Small intestine (tissue), 7 donors: Measurements from ENCODE around the gene GPT2. TPM values are rescaled to one million over a fixed set of nuclear protein-coding genes. Genes with fewer than 3 reads are reported as not detected.

Source experiments
- DNase-seq, 2 donors: peaks; one replicate each; pipeline versions ENCODE4 v3.0.0 to v3.0.0-alpha.2; 2013
- FAIRE-seq: peaks from 2 replicates; lab custom pipeline; 2012; peaks lifted over from hg19 to GRCh38; lab: Jason Lieb, UNC
- H3K27ac ChIP-seq, 3 donors: one replicate each; pipeline ENCODE4 v1.5.1; 2013; ENCODE audit warnings: low read length in 2 of 3, mild to moderate bottlenecking in 2 of 3, control low read depth in 1 of 3, inconsistent platforms in 1 of 3, low read depth in 1 of 3, moderate library complexity in 1 of 3
- H3K27me3 ChIP-seq, 3 donors: one replicate each; pipeline ENCODE4 v1.6.1; 2013; ENCODE audit warnings: low read length in 3 of 3, inconsistent platforms in 1 of 3; ENCODE audit not compliant: control insufficient read depth in 3 of 3, insufficient read depth in 3 of 3
- H3K36me3 ChIP-seq, 3 donors: one replicate each; pipeline ENCODE4 v1.6.1; 2013; ENCODE audit warnings: low read length in 3 of 3, inconsistent platforms in 1 of 3, low read depth in 1 of 3, mild to moderate bottlenecking in 1 of 3, moderate library complexity in 1 of 3; ENCODE audit not compliant: control insufficient read depth in 3 of 3, insufficient read depth in 2 of 3
- H3K4me1 ChIP-seq, 3 donors: one replicate each; pipeline ENCODE4 v1.6.1; 2013; ENCODE audit warnings: low read length in 2 of 3, inconsistent platforms in 1 of 3, low read depth in 1 of 3, mild to moderate bottlenecking in 1 of 3, moderate library complexity in 1 of 3; ENCODE audit not compliant: control insufficient read depth in 3 of 3, insufficient read depth in 2 of 3
- H3K4me3 ChIP-seq, 3 donors: one replicate each; pipeline ENCODE4 v1.5.1; 2013; ENCODE audit warnings: low read length in 3 of 3, control low read depth in 1 of 3, inconsistent platforms in 1 of 3, low read depth in 1 of 3, mild to moderate bottlenecking in 1 of 3, moderate library complexity in 1 of 3
- H3K9me3 ChIP-seq, 2 donors: one replicate each; pipeline ENCODE4 v1.6.1; 2013; ENCODE audit warnings: low read depth in 1 of 2, low read length in 1 of 2; ENCODE audit not compliant: control insufficient read depth in 2 of 2, insufficient read depth in 1 of 2
- WGBS, 3 donors: extraction: QIAGEN DNeasy Blood & Tissue Kit; methylation state at CpG; one replicate each; pipeline ENCODE4 v1.1.7; 2013; 5-methylcytosine and 5-hydroxymethylcytosine counted together
- polyA plus RNA-seq, 4 donors: library from polyadenylated mRNA; stranded (reverse) in 3 of 4; unstranded in 1 of 4; fragments of 200-250 nt in 3 of 4; fragments of 120-200 nt in 1 of 4; gene quantifications; one replicate each; pipeline versions ENCODE4 v1.2.1 to v1.2.3, GENCODE V29; 2013
- donor health status: healthy with polysubstance abuse.
- donor health status: control.
- donor health status: control.
- donor health status: Bipolar disorder and iron deficiency.
- donor health status: healthy.

The GPT2 gene
- polyA plus RNA-seq, 4 donors = 2.2 to 25.4 (median 7.4) TPM

GRCh38 chr16:46899443-46900143, 15.4 kb downstream of the GPT2 start:
- no peaks in the 10 kb centered on the region for H3K27me3 ChIP-seq
- DNase-seq (no peak), FAIRE-seq (no peak)
- no peak overlapping the region for H3K4me3 ChIP-seq
- H3K9me3 ChIP-seq = no peaks in the 10 kb centered on the region
- H3K4me1 ChIP-seq = no peaks in the 10 kb centered on the region
- WGBS, 3 donors = 91 to 97% (median 94%) methylated on average over 9 of the region's 9 CpGs
- H3K27ac ChIP-seq = no peak overlapping the region
- H3K36me3 ChIP-seq = no peaks in the 10 kb centered on the region

GRCh38 chr16:46900455-46901235, 16.5 kb downstream of the GPT2 start:
- WGBS, 3 donors = 79 to 86% (median 80%) methylated on average over 18 to 19 of the region's 19 CpGs
- FAIRE-seq (no peak), DNase-seq (no peak)
- Histone ChIP-seq H3K27ac (no peak overlapping the region), H3K4me1 (no peaks in the 10 kb centered on the region), H3K36me3 (no peaks in the 10 kb centered on the region), H3K9me3 (no peaks in the 10 kb centered on the region), H3K4me3 (no peak overlapping the region), H3K27me3 (no peaks in the 10 kb centered on the region)

DNA sequence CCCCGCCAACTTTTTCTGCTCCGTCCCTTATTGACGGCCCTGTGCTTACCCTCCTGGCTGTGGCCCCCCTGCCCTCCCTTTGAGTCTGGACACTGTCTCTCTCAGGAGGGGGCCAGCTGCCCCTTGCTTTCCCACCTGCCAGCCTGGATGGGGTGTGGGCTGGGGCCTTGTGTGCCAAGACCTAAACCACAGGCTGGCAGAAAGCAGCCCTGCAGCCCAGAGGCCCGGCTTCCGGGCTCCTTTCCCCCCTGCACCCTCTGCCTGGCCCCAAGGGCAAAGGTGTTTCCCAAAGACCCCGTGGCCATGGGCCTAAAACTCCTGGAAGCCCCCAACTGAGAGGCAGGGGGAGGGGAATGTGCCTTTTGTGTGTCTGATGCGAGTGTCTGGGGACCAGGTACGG, 17.5 kb downstream of the GPT2 start:
- Histone ChIP-seq H3K4me1 (no peaks in the 10 kb centered on the region), H3K4me3 (no peak overlapping the region), H3K36me3 (no peaks in the 10 kb centered on the region), H3K9me3 (no peaks in the 10 kb centered on the region), H3K27me3 (no peaks in the 10 kb centered on the region), H3K27ac (no peak overlapping the region)
- DNase-seq = no peak
- WGBS, 3 donors = 82 to 89% (median 85%) methylated on average over 8 of the region's 8 CpGs
- FAIRE-seq = no peak

DNA sequence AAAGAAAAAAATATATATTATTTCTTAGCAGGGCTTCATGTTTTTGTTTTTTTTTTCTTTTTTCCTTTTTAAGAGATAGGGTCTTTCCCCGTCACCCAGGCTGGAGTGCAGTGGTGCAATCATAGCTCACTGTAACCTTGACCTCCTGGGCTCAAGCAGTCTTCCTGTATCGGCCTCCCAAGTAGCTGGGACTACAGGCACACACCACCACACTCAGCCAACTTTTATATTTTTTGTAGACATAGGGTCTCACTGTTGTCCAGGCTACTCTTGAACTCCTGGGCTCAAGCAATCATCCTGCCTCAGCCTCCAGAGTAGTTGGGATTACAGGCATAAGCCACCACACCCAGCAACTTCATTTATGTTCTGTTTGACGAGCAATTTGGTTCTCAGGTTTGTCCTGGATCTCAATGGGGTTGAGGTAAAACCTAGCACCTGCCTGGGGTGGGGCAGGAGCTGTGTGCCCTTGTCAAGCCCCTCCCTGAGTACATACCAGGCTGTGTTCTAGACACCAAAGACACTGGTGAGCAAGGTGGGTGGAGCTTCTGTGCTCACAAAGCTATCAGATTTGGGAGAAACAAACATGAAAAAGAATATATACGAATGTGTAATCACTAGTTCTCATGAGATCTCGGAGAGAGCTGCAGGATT, 19.2 kb downstream of the GPT2 start:
- DNase-seq (peak in 1 of 2 donors; percentile 56), FAIRE-seq (no peak)
- Histone ChIP-seq H3K27ac (no peak overlapping the region), H3K9me3 (no peaks in the 10 kb centered on the region), H3K4me1 (no peaks in the 10 kb centered on the region), H3K4me3 (no peak overlapping the region), H3K36me3 (no peaks in the 10 kb centered on the region), H3K27me3 (no peaks in the 10 kb centered on the region)
- WGBS, 3 donors = 66 to 85% (median 69%) methylated on average over 5 of the region's 5 CpGs

GRCh38 chr16:46904471-46904870, 20.3 kb downstream of the GPT2 start:
- FAIRE-seq (no peak), DNase-seq (no peak)
- Histone ChIP-seq H3K36me3 (no peaks in the 10 kb centered on the region), H3K4me1 (no peaks in the 10 kb centered on the region), H3K9me3 (no peaks in the 10 kb centered on the region), H3K4me3 (no peak overlapping the region), H3K27me3 (no peaks in the 10 kb centered on the region), H3K27ac (no peak overlapping the region)
- WGBS, 3 donors = 91 to 93% (median 92%) methylated on average over 3 of the region's 3 CpGs

- DNase-seq (no peak), FAIRE-seq (no peak)
- Histone ChIP-seq H3K27ac (no peak overlapping the region), H3K27me3 (no peaks in the 10 kb centered on the region), H3K36me3 (peaks cover 0 to 2% (median 0%) of the 10 kb centered on the region in 3 donors), H3K4me3 (no peak overlapping the region), H3K9me3 (no peaks in the 10 kb centered on the region), H3K4me1 (no peaks in the 10 kb centered on the region)
- WGBS, 3 donors = 88 to 96% (median 91%) methylated on average over 12 of the region's 12 CpGs
Measured at GRCh38 chr16:46906360-46907060, 22.3 kb downstream of the GPT2 start.

DNA sequence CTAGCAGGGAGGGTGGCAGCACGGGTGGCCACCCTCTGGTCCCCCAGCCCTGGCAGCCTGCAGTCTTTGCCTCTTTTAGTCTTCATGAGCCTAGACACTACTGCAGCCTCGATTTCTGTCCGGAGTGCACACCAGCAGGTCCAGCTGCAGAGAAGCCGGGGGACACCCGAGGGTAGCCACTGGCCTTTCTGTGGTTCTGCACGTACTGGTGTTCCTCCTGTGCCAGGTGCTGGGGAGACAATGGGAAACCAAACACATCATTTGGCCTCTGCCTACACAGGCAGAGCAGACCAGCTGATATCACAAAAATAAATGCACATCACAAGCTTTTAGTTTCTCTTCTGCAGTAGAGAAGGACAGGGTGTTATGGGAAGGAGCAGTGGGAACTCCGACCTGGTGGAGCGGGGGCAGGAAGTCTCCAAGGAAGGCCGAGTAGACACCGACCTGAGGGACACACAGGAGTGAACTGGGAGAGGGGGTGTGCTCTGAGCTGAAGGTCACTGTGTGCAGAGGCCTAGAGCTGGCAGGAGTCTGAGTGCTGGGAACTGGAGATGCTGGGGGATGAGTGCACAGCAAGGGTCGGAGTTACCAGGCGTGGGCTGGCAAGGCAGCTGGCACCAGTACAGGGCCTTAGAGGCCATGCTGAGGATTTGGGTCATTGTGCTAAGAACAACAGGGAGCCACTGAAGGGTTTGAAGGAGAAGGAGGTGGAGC, 23.1 kb downstream of the GPT2 start:
- H3K36me3 ChIP-seq = peaks cover 0 to 2% (median 0%) of the 10 kb centered on the region in 3 donors
- H3K9me3 ChIP-seq = no peaks in the 10 kb centered on the region
- H3K27me3 ChIP-seq = no peaks in the 10 kb centered on the region
- no peak for DNase-seq
- WGBS, 3 donors = 78 to 83% (median 82%) methylated on average over 12 of the region's 12 CpGs
- H3K27ac ChIP-seq = no peak overlapping the region
- H3K4me3 ChIP-seq = no peak overlapping the region
- no peaks in the 10 kb centered on the region for H3K4me1 ChIP-seq
- no peak for FAIRE-seq
